PC-3 (cell line): Measurements from ENCODE around the gene CHTF8. TPM values are rescaled to one million over a fixed set of nuclear protein-coding genes. Genes with fewer than 3 reads are reported as not detected.

Experiments used
- ATAC-seq: fragments of 200-7000 bp; cut with Tn5 transposase; 2 replicates; pipeline ENCODE4 v1.9.1; 2020; ENCODE audit warnings: mild to moderate bottlenecking, moderate library complexity
- BruUV-seq: library from RNA; stranded (reverse); fragments of 400-500 nt; replicated peaks from 2 replicates; lab custom pipeline; 2021; lab: Mats Ljungman, UMichigan
- CTCF ChIA-PET: fragments of 300-600 bp; sonication (Branson Sonifier 250); formaldehyde crosslinking; loops from one replicate; lab custom pipeline; 2022; ENCODE audit warnings: antibody characterized with exemption; lab: Charles Lee
- POLR2A ChIA-PET: fragments of 300-600 bp; sonication (Branson Sonifier 250); formaldehyde crosslinking; loops from one replicate; lab custom pipeline; 2022; ENCODE audit warnings: antibody characterized with exemption; ENCODE audit not compliant: unreplicated experiment; lab: Charles Lee
- DNase-seq: peaks from one replicate; pipeline ENCODE4 v3.0.0-alpha.2; 2015
- H2AFZ ChIP-seq: fragments of 300-600 bp; sonication (generic); 2 replicates; pipeline ENCODE4 v1.6.0; 2016; ENCODE audit warnings: antibody characterized with exemption, low read length
- H3F3A ChIP-seq: fragments of 300-600 bp; sonication (generic); one replicate; pipeline ENCODE4 v1.6.0; 2017; ENCODE audit warnings: antibody characterized with exemption, low read length, control low read depth, mild to moderate bottlenecking; ENCODE audit not compliant: unreplicated experiment
- H3K27ac ChIP-seq: fragments of 300-600 bp; sonication (generic); 2 replicates; pipeline ENCODE4 v1.5.1; 2016; ENCODE audit warnings: mild to moderate bottlenecking, low read length
- H3K27me3 ChIP-seq: fragments of 300-600 bp; sonication (generic); 2 replicates; pipeline ENCODE4 v1.6.1; 2016; ENCODE audit warnings: low read length, mixed read lengths
- H3K36me3 ChIP-seq: fragments of 300-600 bp; sonication (generic); 2 replicates; pipeline ENCODE4 v1.6.1; 2016; ENCODE audit warnings: low read depth, mixed run types, low read length, mixed read lengths
- H3K4me1 ChIP-seq: fragments of 300-600 bp; sonication (generic); 2 replicates; pipeline ENCODE4 v1.5.1; 2016; ENCODE audit warnings: low read length; ENCODE audit not compliant: insufficient read depth
- H3K4me2 ChIP-seq: fragments of 300-600 bp; sonication (generic); 2 replicates; pipeline ENCODE4 v1.6.0; 2016; ENCODE audit warnings: low read length
- H3K4me3 ChIP-seq: fragments of 300-600 bp; sonication (generic); 2 replicates; pipeline ENCODE4 v1.5.1; 2016; ENCODE audit warnings: mild to moderate bottlenecking, low read length, mixed read lengths
- H3K79me2 ChIP-seq: fragments of 300-600 bp; sonication (generic); 2 replicates; pipeline ENCODE4 v1.6.1; 2017; ENCODE audit warnings: low read length, mixed read lengths
- H3K9ac ChIP-seq: fragments of 300-600 bp; sonication (generic); 2 replicates; pipeline ENCODE4 v1.6.0; 2016; ENCODE audit warnings: mild to moderate bottlenecking, low read length
- H3K9me2 ChIP-seq: fragments of 300-600 bp; sonication (generic); replicated peaks from 2 replicates; pipeline ENCODE4 v1.6.1; 2016; ENCODE audit warnings: mixed run types, low read length, mixed read lengths
- H3K9me3 ChIP-seq: fragments of 300-600 bp; sonication (generic); 2 replicates; pipeline ENCODE4 v1.6.1; 2016; ENCODE audit warnings: low read length, mixed read lengths
- H4K20me1 ChIP-seq: fragments of 300-600 bp; sonication (generic); 2 replicates; pipeline ENCODE4 v1.6.1; 2016; ENCODE audit warnings: low read length, mixed read lengths
- EZH2 ChIP-seq: fragments of 300-600 bp; sonication (generic); IDR thresholded peaks from one replicate; pipeline ENCODE4 v1.6.1; 2017; ENCODE audit warnings: antibody characterized with exemption, mild to moderate bottlenecking, low read length; ENCODE audit not compliant: unreplicated experiment
- EZH2phosphoT487 ChIP-seq: fragments of 300-600 bp; sonication (generic); IDR thresholded peaks from 2 replicates; pipeline ENCODE4 v1.6.1; 2018; ENCODE audit warnings: mild to moderate bottlenecking, antibody characterized with exemption, low read length, borderline replicate concordance
- intact Hi-C: fragments of 100-400 bp; cut with micrococcal nuclease; formaldehyde crosslinking; loops from 2 replicates; pipeline ENCODE4 v1.9.0; 2023
- total RNA-seq: library from RNA; depleted of rRNA; stranded (reverse); fragments of >200 nt; gene quantifications from 2 replicates; pipeline ENCODE4 v1.2.3, GENCODE V29; 2014
- TF ChIP-seq, protein P1 (sequence below): fragments of 300-600 bp; sonication (generic); conservative IDR thresholded peaks from 2 replicates; pipeline ENCODE4 v1.5.1; 2017; ENCODE audit warnings: antibody characterized with exemption, low read depth, mild to moderate bottlenecking, low read length

Gene CHTF8
- total RNA-seq, 1 experiment from 2014 or later, result 45.9 TPM

DNA sequence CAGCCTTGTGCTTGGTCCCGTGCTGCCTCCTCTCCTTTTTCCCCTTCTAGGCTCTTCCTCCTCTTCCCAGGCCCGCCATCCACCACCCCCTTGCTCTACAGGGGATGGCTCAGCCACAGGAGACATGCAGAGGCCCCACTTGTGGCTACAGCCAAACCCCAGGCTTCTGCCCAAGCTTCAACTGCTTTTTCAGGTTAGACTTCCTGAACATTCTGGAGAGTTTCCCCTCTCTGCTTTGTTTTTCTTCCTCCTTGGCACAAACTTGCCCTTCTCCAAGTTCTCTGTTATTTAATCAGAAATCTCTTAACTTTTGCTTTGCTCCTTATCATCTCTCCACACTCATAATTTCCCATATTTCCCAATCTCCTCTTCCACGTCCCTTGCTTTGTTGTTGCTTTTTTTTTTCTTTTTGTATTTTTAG is 45.2 kb downstream of the CHTF8 start:
- Histone ChIP-seq H3K79me2 (no peaks in the 10 kb centered on the region), H3K9me3 (no peaks in the 10 kb centered on the region), H3K36me3 (no peaks in the 10 kb centered on the region), H2AFZ (no peak overlapping the region), H3K27me3 (no peaks in the 10 kb centered on the region), H3K27ac (no peak overlapping the region), H4K20me1 (no peaks in the 10 kb centered on the region), H3K9me2 (no peaks in the 10 kb centered on the region), H3K9ac (no peak overlapping the region), H3K4me1 (no peaks in the 10 kb centered on the region), H3F3A (no peaks in the 10 kb centered on the region), H3K4me2 (no peak overlapping the region), H3K4me3 (no peak overlapping the region)
- TF ChIP-seq EZH2 (no peak), EZH2phosphoT487 (no peak)
- TF ChIP-seq, protein P1, sequence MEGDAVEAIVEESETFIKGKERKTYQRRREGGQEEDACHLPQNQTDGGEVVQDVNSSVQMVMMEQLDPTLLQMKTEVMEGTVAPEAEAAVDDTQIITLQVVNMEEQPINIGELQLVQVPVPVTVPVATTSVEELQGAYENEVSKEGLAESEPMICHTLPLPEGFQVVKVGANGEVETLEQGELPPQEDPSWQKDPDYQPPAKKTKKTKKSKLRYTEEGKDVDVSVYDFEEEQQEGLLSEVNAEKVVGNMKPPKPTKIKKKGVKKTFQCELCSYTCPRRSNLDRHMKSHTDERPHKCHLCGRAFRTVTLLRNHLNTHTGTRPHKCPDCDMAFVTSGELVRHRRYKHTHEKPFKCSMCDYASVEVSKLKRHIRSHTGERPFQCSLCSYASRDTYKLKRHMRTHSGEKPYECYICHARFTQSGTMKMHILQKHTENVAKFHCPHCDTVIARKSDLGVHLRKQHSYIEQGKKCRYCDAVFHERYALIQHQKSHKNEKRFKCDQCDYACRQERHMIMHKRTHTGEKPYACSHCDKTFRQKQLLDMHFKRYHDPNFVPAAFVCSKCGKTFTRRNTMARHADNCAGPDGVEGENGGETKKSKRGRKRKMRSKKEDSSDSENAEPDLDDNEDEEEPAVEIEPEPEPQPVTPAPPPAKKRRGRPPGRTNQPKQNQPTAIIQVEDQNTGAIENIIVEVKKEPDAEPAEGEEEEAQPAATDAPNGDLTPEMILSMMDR, result no peak
- DNase-seq (no peak), ATAC-seq (no peak)
- no TSS peak for BruUV-seq
- POLR2A ChIA-PET, result no interaction called here
- CTCF ChIA-PET, result no interaction called here
- intact Hi-C loops, result no loop called here

DNA sequence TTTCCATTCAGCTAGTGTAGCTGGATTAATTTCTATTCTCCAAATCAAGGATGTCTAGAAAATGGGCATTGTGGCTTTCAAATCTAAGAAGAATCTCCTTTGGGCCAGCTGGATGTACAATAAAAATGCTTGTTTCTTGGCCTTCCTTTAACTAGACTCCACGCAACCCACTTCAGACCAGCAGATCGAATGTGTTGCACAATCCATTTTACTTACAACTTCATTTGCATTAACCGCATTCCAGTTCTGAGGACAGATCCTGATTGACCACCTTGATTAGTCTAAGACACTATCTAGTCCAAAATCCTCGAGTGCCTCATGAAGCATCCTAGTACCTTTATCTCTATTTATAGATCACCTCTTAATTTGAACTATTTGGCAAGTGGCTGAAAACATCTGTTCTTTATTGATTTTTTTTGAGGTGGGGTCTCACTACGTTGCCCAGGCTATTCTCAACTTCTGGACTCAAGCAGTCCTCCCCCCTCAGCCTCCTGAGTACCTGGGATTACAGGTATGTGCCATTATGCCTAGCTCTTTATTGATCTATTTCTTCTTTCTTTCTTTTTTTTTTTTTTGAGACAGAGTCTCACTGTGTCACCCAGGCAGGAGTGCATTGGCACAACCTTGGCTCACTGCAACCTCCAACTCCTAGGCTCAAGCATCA is 47.2 kb downstream of the CHTF8 start:
- H3K27ac ChIP-seq, result no peak overlapping the region
- ChIA-PET POLR2A (no interaction called here), CTCF (no interaction called here)
- TF ChIP-seq EZH2phosphoT487 (no peak), EZH2 (no peak)
- TF ChIP-seq, protein P1, result no peak
- H3K4me1 ChIP-seq, result no peaks in the 10 kb centered on the region
- DNase-seq (no peak), ATAC-seq (no peak)
- no peaks in the 10 kb centered on the region for H3K9me3 ChIP-seq
- no peaks in the 10 kb centered on the region for H4K20me1 ChIP-seq
- no peaks in the 10 kb centered on the region for H3K27me3 ChIP-seq
- no peak overlapping the region for H3K4me2 ChIP-seq
- intact Hi-C loops, result no loop called here
- no peak overlapping the region for H3K9ac ChIP-seq
- no peaks in the 10 kb centered on the region for H3F3A ChIP-seq
- no peak overlapping the region for H2AFZ ChIP-seq
- H3K79me2 ChIP-seq, result no peaks in the 10 kb centered on the region
- no peaks in the 10 kb centered on the region for H3K9me2 ChIP-seq
- no peak overlapping the region for H3K4me3 ChIP-seq
- no peaks in the 10 kb centered on the region for H3K36me3 ChIP-seq
- BruUV-seq, result no TSS peak

DNA sequence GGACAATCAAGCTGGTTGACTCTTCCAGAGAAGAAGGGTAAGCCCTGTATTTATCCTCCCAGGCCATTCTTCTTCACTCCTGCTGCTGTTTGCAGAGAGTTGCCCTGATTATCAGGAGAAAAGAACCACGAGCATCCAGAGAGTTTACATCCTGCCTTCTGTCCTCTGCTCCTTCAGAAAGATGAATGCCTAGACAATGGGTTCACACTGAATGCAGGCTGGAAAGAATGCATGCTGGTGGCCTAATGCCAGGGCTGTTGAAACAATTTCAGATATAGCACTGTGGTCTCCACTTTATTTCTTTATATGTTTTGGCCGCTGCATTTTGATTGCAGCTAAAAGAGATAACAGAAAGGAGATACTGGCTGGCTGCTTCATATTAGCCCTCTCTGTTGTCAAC is 48.1 kb downstream of the CHTF8 start:
- CTCF ChIA-PET, result no interaction called here

More for the DNA sequence above, 48.1 kb downstream of the CHTF8 start:
- no peak for DNase-seq
- Histone ChIP-seq H3K4me2 (no peak overlapping the region), H3K27me3 (no peaks in the 10 kb centered on the region), H3K79me2 (no peaks in the 10 kb centered on the region), H3K9me3 (no peaks in the 10 kb centered on the region), H3K36me3 (no peaks in the 10 kb centered on the region), H3K27ac (no peak overlapping the region), H3K9ac (no peak overlapping the region), H3F3A (no peaks in the 10 kb centered on the region), H4K20me1 (no peaks in the 10 kb centered on the region), H2AFZ (no peak overlapping the region), H3K4me1 (no peaks in the 10 kb centered on the region), H3K4me3 (no peak overlapping the region), H3K9me2 (no peaks in the 10 kb centered on the region)
- TF ChIP-seq EZH2phosphoT487 (no peak), EZH2 (no peak)
- TF ChIP-seq, protein P1, result no peak
- ATAC-seq, result no peak
- POLR2A ChIA-PET, result no interaction called here
- BruUV-seq, result no TSS peak
- intact Hi-C loops, result no loop called here
